Mammary epithelial cell (primary cell): Measurements from ENCODE around the gene ZKSCAN8.

Source experiments
- CTCF ChIP-seq, 2 donors: IDR thresholded peaks in 1 of 2; conservative IDR thresholded peaks in 1 of 2; 2 replicates each; pipeline ENCODE4 v1.5.1; 2011 to 2012; ENCODE audit warnings: inconsistent platforms in 2 of 2, low read length in 2 of 2, mild to moderate bottlenecking in 2 of 2, control low read depth in 1 of 2, low read depth in 1 of 2; ENCODE audit not compliant: insufficient read depth in 1 of 2; ENCODE audit errors: extremely low read depth in 1 of 2
- EZH2 ChIP-seq: IDR thresholded peaks from 2 replicates; pipeline ENCODE4 v1.6.1; 2012; ENCODE audit warnings: low read length, inconsistent platforms, borderline replicate concordance

- TF ChIP-seq CTCF (conservative IDR thresholded peaks at IDR 0.05 in 1 of 2, IDR thresholded peaks at IDR 0.05 in 1 of 2; ENCODE audit: extremely low read depth in 1 of 2, insufficient read depth in 1 of 2, low read depth in 1 of 2, low read length in 2 of 2): no peak
- TF ChIP-seq EZH2: no peak
Observed at GRCh38 chr6:28203201-28203600, 61.5 kb downstream of the ZKSCAN8 start.
